HepG2 (cell line): Measurements from ENCODE around the gene POU6F1. TPM values are rescaled to one million over a fixed set of nuclear protein-coding genes. Genes with fewer than 3 reads are reported as not detected.

Experiments
- ATAC-seq: fragments of 200-7000 bp; cut with Tn5 transposase; 3 replicates; pipeline ENCODE4 v1.9.1; 2020; ENCODE audit warnings: mild to moderate bottlenecking, moderate library complexity
- BruUV-seq: library from RNA; stranded (reverse); fragments of 400-500 nt; replicated peaks from 2 replicates; lab custom pipeline; 2021; lab: Mats Ljungman, UMichigan
- CTCF ChIA-PET: fragments of 300-600 bp; formaldehyde crosslinking; extraction: SDS; loops from one replicate; lab custom pipeline; 2021; ENCODE audit warnings: low total read pairs, inconsistent platforms, low intra/inter-chr PET ratio; lab: Yijun Ruan, JAX
- POLR2A ChIA-PET: fragments of 350-600 bp; sonication (Branson Sonifier 250); formaldehyde crosslinking; loops from one replicate; lab custom pipeline; 2020; ENCODE audit warnings: antibody characterized with exemption, inconsistent platforms; lab: Yijun Ruan, JAX
- DNase-seq: peaks from one replicate; pipeline ENCODE4 v3.0.0-alpha.2; 2015; ENCODE audit warnings: low spot score
- FAIRE-seq: peaks from 3 replicates; lab custom pipeline; 2011; peaks lifted over from hg19 to GRCh38; lab: Jason Lieb, UNC
- H2AFZ ChIP-seq: one replicate; pipeline ENCODE4 v1.6.1; 2011; ENCODE audit warnings: low read length, inconsistent platforms
- H3K27ac ChIP-seq: fragments of 300-600 bp; 3 replicates; pipeline ENCODE4 v1.8.0; 2011; ENCODE audit warnings: mixed run types, mild to moderate bottlenecking, mixed read lengths, low read length, inconsistent platforms; ENCODE audit not compliant: insufficient read depth; ENCODE audit errors: extremely low read length
- H3K27me3 ChIP-seq, 2 experiments: fragments of 200-600 bp in 1 of 2; 2 replicates in 1 of 2; 3 replicates in 1 of 2; pipeline versions ENCODE4 v1.6.0 to v1.8.0; 2011; ENCODE audit warnings: low read length in 2 of 2, mild to moderate bottlenecking in 2 of 2, moderate library complexity in 2 of 2, inconsistent platforms in 1 of 2; ENCODE audit not compliant: insufficient read depth in 2 of 2, control insufficient read depth in 1 of 2
- H3K36me3 ChIP-seq, 2 experiments: fragments of 200-600 bp in 1 of 2; replicated peaks in 1 of 2; 2 replicates in 1 of 2; 3 replicates in 1 of 2; pipeline versions ENCODE4 v1.5.1 to v1.8.0; 2011; ENCODE audit warnings: low read length in 2 of 2, inconsistent platforms in 1 of 2; ENCODE audit not compliant: insufficient read depth in 2 of 2, control insufficient read depth in 1 of 2
- H3K4me1 ChIP-seq: 2 replicates; pipeline ENCODE4 v1.5.1; 2012; ENCODE audit warnings: low read length, inconsistent platforms; ENCODE audit not compliant: insufficient read depth
- H3K4me2 ChIP-seq: 2 replicates; pipeline ENCODE4 v1.6.0; 2011; ENCODE audit warnings: low read depth, low read length, inconsistent platforms
- H3K4me3 ChIP-seq, 3 experiments: fragments of 200-600 bp in 1 of 3; sonication (generic), shearing (Covaris generic) in 1 of 3; replicated peaks in 1 of 3; 2 replicates each; pipeline ENCODE4 v1.5.1; 2011 to 2016; ENCODE audit warnings: low read length in 3 of 3, inconsistent platforms in 2 of 3, low read depth in 2 of 3, mild to moderate bottlenecking in 2 of 3, control low read depth in 1 of 3, mixed read lengths in 1 of 3; ENCODE audit not compliant: insufficient read depth in 1 of 3
- H3K79me2 ChIP-seq: one replicate; pipeline ENCODE4 v1.6.1; 2011; ENCODE audit warnings: low read length, inconsistent platforms; ENCODE audit not compliant: insufficient read depth
- H3K9ac ChIP-seq: 2 replicates; pipeline ENCODE4 v1.6.0; 2011; ENCODE audit warnings: mild to moderate bottlenecking, low read depth, low read length, inconsistent platforms; ENCODE audit not compliant: insufficient read depth
- H3K9me3 ChIP-seq: 2 replicates; pipeline ENCODE4 v1.5.1; 2012; ENCODE audit warnings: mild to moderate bottlenecking, low read length
- H4K20me1 ChIP-seq: 2 replicates; pipeline ENCODE4 v1.6.0; 2011; ENCODE audit warnings: inconsistent platforms, mild to moderate bottlenecking, low read length, moderate library complexity; ENCODE audit not compliant: insufficient read depth
- FOXK2 ChIP-seq: fragments of 450-650 bp; IDR thresholded peaks from 2 replicates; pipeline ENCODE4 v1.6.1; 2016
- HNF1B ChIP-seq: sonication (generic); formaldehyde crosslinking; IDR thresholded peaks from 2 replicates; pipeline ENCODE4 v1.5.1; 2020; ENCODE audit warnings: mild to moderate bottlenecking, moderate library complexity, missing genetic modification reagents
- KAT2B ChIP-seq: fragments of 150-350 bp; IDR thresholded peaks from 2 replicates; pipeline ENCODE4 v1.6.1; 2014; ENCODE audit warnings: low read depth, low read length, borderline replicate concordance
- KLF6 ChIP-seq: IDR thresholded peaks from 2 replicates; pipeline ENCODE4 v1.8.0; 2016; ENCODE audit warnings: missing biosample characterization, missing genetic modification reagents
- RAD51 ChIP-seq: fragments of 450-650 bp; IDR thresholded peaks from 2 replicates; pipeline ENCODE4 v1.6.1; 2016; ENCODE audit warnings: borderline replicate concordance
- TCF12 ChIP-seq, 2 experiments: fragments of 450-650 bp in 1 of 2; sonication (generic) in 1 of 2; formaldehyde crosslinking in 1 of 2; IDR thresholded peaks; 2 replicates each; pipeline versions ENCODE4 v1.6.1 to v1.8.0; 2017 to 2022; ENCODE audit warnings: antibody characterized with exemption in 1 of 2, mild to moderate bottlenecking in 1 of 2, missing genetic modification reagents in 1 of 2, moderate library complexity in 1 of 2
- ZNF557 ChIP-seq: sonication (generic); formaldehyde crosslinking; IDR thresholded peaks from 2 replicates; pipeline ENCODE4 v1.4.0; 2020; ENCODE audit warnings: missing genetic modification reagents
- WGBS: methylation state at CpG from one replicate; pipeline ENCODE4 v1.1.6; 2017; ENCODE audit warnings: low lambda C conversion rate; 5-methylcytosine and 5-hydroxymethylcytosine counted together
- in situ Hi-C: cut with HindIII; loops from 2 replicates; pipeline ENCODE4 v1.10.0; 2017; ENCODE audit warnings: low pct_unique_long_range_greater_than_20kb; ENCODE audit not compliant: extremely low pct_ligation_motif_present
- intact Hi-C: fragments of 100-400 bp; cut with micrococcal nuclease; formaldehyde crosslinking; loops from one replicate; pipeline ENCODE4 v1.10.0; 2022; ENCODE audit not compliant: unreplicated experiment
- polyA plus RNA-seq, 8 experiments: library from polyadenylated mRNA; depleted of rRNA in 3 of 8; stranded (reverse) in 7 of 8; unstranded in 1 of 8; fragments of >200 nt; fragmentation: Illumina TruSeq in 4 of 8; extraction: Trizol in 4 of 8; gene quantifications; 2 replicates each; pipeline versions ENCODE4 v1.2.1 to v1.2.3, GENCODE V29; 2011 to 2016; ENCODE audit warnings: low read depth in 4 of 8, missing spikeins in 1 of 8, mixed read lengths in 1 of 8; ENCODE audit not compliant: insufficient read depth in 1 of 8
- total RNA-seq, 5 experiments: library from RNA; depleted of rRNA; stranded (reverse); fragments of >200 nt; fragmentation: Illumina TruSeq; extraction: Trizol; gene quantifications; 2 replicates each; pipeline ENCODE4 v1.2.3, GENCODE V29; 2016; ENCODE audit warnings: low read depth in 1 of 5
- TF ChIP-seq, protein P1 (sequence below): sonication (generic); formaldehyde crosslinking; IDR thresholded peaks from 2 replicates; pipeline ENCODE4 v1.5.1; 2020; ENCODE audit warnings: mild to moderate bottlenecking, missing genetic modification reagents
- TF ChIP-seq, protein P2 (sequence below): IDR thresholded peaks from 2 replicates; pipeline ENCODE4 v1.4.0; 2020; ENCODE audit warnings: mild to moderate bottlenecking, missing genetic modification reagents
- TF ChIP-seq, protein P3 (sequence below): sonication (generic); formaldehyde crosslinking; IDR thresholded peaks from 2 replicates; pipeline ENCODE4 v1.5.1; 2020; ENCODE audit warnings: mild to moderate bottlenecking, missing genetic modification reagents, moderate library complexity

POU6F1 gene
- total and polyA plus RNA-seq, 2 of the 13 experiments (the other 11 are each of a cell fraction or from before 2014, with no cell fraction given), result 0.48 to 0.51 TPM

DNA sequence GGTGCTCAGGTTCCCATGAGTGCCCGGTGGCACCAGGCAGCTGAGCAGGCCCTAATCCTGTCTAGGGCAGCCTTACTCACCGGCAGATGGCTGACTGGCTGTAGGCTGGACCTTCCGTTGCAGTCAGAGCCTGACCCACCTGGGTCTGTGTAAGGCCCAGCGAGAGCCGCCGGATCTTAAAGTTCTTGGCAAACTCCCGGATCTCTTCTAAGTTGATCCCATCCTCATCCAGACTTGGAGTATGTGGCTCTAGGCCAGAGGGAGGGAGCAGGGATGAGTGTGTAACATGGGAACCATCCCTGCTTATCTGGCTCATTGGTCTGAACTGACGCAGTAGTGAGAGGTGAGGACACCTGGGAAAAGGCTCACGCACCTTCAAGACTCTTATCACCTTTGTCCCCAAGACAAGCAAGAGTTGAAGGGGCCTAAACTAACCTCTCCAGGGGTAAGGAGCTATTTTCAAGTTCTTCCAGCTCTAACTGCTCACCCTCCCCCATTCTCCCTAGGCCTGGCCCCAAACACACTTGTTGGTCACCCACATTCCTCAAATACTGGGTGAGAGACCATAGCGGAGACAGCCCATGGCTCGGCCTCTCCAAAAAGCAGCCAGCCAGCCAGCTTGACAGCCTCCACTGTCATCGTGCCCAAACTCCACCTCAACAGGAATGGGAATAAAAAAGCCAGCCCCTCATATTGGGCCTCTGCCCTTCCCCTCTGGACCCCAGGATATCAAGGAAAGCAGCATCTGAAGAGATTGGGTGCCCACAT, 26.2 kb downstream of the POU6F1 start:
- intact Hi-C loops, result no loop called here
- no peaks in the 10 kb centered on the region for H4K20me1 ChIP-seq
- H3K4me3 ChIP-seq, result no peak overlapping the region
- H3K4me2 ChIP-seq, result no peak overlapping the region
- no peaks in the 10 kb centered on the region for H3K36me3 ChIP-seq
- CTCF ChIA-PET, result no interaction called here
- H3K4me1 ChIP-seq, result peaks cover 17% of the 10 kb centered on the region
- no peaks in the 10 kb centered on the region for H3K79me2 ChIP-seq
- no peak overlapping the region for H2AFZ ChIP-seq
- in situ Hi-C loops, result no loop called here
- no peak for FAIRE-seq
- H3K27ac ChIP-seq, result no peak overlapping the region
- no peak overlapping the region for H3K9ac ChIP-seq
- TF ChIP-seq, protein P1, sequence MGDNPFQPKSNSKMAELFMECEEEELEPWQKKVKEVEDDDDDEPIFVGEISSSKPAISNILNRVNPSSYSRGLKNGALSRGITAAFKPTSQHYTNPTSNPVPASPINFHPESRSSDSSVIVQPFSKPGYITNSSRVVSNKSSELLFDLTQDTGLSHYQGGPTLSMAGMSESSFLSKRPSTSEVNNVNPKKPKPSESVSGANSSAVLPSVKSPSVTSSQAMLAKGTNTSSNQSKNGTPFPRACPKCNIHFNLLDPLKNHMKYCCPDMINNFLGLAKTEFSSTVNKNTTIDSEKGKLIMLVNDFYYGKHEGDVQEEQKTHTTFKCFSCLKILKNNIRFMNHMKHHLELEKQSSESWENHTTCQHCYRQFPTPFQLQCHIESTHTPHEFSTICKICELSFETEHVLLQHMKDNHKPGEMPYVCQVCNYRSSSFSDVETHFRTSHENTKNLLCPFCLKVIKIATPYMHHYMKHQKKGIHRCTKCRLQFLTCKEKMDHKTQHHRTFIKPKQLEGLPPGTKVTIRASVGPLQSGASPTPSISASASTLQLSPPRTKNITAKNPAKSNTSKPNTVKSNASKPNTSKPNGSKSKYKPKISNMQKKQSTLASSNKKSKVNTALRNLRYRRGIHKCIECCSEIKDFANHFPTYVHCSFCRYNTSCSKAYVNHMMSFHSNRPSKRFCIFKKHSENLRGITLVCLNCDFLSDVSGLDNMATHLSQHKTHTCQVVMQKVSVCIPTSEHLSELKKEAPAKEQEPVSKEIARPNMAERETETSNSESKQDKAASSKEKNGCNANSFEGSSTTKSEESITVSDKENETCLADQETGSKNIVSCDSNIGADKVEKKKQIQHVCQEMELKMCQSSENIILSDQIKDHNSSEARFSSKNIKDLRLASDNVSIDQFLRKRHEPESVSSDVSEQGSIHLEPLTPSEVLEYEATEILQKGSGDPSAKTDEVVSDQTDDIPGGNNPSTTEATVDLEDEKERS, result no peak
- TF ChIP-seq TCF12 (IDR thresholded peaks at IDR 0.05) (no peak), TCF12 (CRISPR knock-in tag; IDR thresholded peaks at IDR 0.05) (no peak), FOXK2 (no peak), ZNF557 (CRISPR knock-in tag) (no peak), RAD51 (no peak), KLF6 (CRISPR knock-in tag) (no peak), HNF1B (CRISPR knock-in tag) (no peak), KAT2B (no peak)
- TF ChIP-seq, protein P2, sequence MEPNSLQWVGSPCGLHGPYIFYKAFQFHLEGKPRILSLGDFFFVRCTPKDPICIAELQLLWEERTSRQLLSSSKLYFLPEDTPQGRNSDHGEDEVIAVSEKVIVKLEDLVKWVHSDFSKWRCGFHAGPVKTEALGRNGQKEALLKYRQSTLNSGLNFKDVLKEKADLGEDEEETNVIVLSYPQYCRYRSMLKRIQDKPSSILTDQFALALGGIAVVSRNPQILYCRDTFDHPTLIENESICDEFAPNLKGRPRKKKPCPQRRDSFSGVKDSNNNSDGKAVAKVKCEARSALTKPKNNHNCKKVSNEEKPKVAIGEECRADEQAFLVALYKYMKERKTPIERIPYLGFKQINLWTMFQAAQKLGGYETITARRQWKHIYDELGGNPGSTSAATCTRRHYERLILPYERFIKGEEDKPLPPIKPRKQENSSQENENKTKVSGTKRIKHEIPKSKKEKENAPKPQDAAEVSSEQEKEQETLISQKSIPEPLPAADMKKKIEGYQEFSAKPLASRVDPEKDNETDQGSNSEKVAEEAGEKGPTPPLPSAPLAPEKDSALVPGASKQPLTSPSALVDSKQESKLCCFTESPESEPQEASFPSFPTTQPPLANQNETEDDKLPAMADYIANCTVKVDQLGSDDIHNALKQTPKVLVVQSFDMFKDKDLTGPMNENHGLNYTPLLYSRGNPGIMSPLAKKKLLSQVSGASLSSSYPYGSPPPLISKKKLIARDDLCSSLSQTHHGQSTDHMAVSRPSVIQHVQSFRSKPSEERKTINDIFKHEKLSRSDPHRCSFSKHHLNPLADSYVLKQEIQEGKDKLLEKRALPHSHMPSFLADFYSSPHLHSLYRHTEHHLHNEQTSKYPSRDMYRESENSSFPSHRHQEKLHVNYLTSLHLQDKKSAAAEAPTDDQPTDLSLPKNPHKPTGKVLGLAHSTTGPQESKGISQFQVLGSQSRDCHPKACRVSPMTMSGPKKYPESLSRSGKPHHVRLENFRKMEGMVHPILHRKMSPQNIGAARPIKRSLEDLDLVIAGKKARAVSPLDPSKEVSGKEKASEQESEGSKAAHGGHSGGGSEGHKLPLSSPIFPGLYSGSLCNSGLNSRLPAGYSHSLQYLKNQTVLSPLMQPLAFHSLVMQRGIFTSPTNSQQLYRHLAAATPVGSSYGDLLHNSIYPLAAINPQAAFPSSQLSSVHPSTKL (CRISPR knock-in tag), result no peak
- TF ChIP-seq, protein P3, sequence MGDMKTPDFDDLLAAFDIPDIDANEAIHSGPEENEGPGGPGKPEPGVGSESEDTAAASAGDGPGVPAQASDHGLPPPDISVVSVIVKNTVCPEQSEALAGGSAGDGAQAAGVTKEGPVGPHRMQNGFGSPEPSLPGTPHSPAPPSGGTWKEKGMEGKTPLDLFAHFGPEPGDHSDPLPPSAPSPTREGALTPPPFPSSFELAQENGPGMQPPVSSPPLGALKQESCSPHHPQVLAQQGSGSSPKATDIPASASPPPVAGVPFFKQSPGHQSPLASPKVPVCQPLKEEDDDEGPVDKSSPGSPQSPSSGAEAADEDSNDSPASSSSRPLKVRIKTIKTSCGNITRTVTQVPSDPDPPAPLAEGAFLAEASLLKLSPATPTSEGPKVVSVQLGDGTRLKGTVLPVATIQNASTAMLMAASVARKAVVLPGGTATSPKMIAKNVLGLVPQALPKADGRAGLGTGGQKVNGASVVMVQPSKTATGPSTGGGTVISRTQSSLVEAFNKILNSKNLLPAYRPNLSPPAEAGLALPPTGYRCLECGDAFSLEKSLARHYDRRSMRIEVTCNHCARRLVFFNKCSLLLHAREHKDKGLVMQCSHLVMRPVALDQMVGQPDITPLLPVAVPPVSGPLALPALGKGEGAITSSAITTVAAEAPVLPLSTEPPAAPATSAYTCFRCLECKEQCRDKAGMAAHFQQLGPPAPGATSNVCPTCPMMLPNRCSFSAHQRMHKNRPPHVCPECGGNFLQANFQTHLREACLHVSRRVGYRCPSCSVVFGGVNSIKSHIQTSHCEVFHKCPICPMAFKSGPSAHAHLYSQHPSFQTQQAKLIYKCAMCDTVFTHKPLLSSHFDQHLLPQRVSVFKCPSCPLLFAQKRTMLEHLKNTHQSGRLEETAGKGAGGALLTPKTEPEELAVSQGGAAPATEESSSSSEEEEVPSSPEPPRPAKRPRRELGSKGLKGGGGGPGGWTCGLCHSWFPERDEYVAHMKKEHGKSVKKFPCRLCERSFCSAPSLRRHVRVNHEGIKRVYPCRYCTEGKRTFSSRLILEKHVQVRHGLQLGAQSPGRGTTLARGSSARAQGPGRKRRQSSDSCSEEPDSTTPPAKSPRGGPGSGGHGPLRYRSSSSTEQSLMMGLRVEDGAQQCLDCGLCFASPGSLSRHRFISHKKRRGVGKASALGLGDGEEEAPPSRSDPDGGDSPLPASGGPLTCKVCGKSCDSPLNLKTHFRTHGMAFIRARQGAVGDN (CRISPR knock-in tag), result no peak
- H3K9me3 ChIP-seq, result no peaks in the 10 kb centered on the region
- POLR2A ChIA-PET, result no interaction called here
- H3K27me3 ChIP-seq, result peaks cover 0 to 14% of the 10 kb centered on the region in 2 experiments; a peak in 3 of 5 replicates
- ATAC-seq, result no peak
- BruUV-seq, result no TSS peak
- DNase-seq, result no peak
- 66% methylated on average over 10 of the region's 12 CpGs for WGBS
